ES-I3 (cell line): ENCODE data around the gene INPP4B.

Source experiments
- H3K36me3 ChIP-seq: 2 replicates; pipeline ENCODE4 v1.6.1; 2013; ENCODE audit warnings: mild to moderate bottlenecking, low read length, control low read depth, moderate library complexity; ENCODE audit not compliant: insufficient read depth
- H3K4me1 ChIP-seq: 2 replicates; pipeline ENCODE4 v1.6.1; 2013; ENCODE audit warnings: mild to moderate bottlenecking, control low read depth, low read length; ENCODE audit not compliant: insufficient read depth
- H3K9ac ChIP-seq: 2 replicates; pipeline ENCODE4 v1.6.1; 2013; ENCODE audit warnings: low read depth, mild to moderate bottlenecking, low read length, moderate library complexity
- H3K9me3 ChIP-seq: 2 replicates; pipeline ENCODE4 v1.6.1; 2013; ENCODE audit warnings: mild to moderate bottlenecking, low read length, moderate library complexity; ENCODE audit not compliant: control insufficient read depth, insufficient read depth

INPP4B gene

DNA sequence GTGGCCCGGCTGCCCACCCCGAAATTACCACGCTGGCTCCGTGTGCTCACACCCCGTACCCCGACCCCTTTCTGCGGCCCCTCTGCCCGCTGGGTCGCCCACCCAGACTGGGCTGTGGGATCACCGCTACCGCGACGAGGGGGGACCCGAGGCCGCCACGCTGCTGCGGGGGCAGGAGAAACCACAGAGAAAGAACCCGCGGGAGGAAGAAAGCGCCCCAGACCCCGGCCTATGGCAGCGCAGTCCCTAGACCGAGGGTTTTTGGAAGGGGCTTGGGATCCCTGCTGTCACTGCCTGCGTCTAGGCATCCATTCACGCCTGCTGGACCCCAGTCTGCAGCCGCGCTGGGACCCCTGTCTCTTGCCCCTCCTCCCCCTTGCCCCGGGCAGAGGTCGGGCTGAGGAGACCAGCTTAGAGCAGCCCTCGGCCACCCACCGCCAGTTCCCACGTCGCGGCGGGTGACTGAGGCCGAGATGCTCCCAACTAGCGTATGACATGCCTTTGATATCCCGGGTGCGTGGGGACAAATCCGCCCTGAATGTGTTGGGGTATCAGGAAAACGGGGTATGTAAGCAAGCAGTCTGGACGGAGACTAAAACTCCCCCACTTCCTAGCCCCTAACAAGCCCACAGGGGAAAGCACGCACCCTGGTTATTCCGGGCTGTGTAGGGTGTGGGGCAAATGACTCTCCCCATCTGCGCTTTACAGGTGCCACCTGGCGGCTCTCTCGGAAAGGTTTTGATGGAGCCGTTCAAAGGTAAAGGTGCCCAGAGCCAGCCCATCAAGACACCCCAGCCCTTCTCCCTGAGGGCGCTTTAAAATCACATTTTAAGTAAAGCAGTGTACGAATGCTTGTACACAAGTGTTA lies 862 bp upstream of the INPP4B start:
- H3K9me3 ChIP-seq = no peaks in the 10 kb centered on the region
- peak overlapping the region; percentile 40; the same call in 1 of the 2 replicates for H3K9ac ChIP-seq
- no peaks in the 10 kb centered on the region for H3K36me3 ChIP-seq
- no peaks in the 10 kb centered on the region for H3K4me1 ChIP-seq

DNA sequence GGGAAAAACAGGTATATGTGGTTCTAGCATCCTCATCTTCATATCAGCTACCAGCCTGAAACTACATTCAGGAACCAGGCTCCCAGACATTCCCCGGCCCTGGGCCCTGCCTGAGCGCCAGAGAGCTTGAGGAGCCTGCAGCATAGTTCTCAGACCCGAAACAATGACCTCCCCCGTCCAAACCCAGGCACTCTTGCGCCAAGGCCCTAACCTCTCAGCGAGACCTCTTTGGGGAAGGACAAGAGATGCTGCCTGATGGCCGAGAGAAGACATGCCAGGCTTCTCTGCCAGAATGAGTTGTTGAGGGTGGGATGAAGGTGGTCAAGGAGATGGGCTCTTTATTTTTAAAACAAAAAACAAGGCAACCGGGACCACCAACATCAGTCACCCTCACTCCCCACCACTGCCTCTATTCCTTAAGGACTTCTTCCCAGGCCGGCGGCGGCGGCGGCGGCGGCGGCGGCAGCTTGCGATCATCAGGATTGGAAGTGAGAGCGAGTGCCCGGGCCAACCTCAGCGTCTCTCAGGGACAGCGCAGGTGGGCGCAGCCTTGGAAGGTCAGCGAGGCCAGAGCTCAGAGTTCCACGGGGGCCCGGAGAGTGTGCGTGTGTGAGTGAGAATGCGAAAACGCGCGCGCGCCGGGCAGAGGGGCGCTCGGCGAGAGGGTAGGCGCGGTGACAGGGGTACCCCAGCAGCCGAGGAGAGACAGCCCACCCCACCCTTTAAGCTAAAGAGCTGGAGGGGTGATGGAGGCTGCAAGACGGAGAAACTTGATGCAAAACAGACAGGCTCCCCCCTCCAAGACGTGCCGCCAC lies 601 bp downstream of the INPP4B start:
- H3K36me3 ChIP-seq = no peaks in the 10 kb centered on the region
- H3K9me3 ChIP-seq = no peaks in the 10 kb centered on the region
- H3K9ac ChIP-seq = peak overlapping the region; percentile 40; the same call in 1 of the 2 replicates
- H3K4me1 ChIP-seq = no peaks in the 10 kb centered on the region

DNA sequence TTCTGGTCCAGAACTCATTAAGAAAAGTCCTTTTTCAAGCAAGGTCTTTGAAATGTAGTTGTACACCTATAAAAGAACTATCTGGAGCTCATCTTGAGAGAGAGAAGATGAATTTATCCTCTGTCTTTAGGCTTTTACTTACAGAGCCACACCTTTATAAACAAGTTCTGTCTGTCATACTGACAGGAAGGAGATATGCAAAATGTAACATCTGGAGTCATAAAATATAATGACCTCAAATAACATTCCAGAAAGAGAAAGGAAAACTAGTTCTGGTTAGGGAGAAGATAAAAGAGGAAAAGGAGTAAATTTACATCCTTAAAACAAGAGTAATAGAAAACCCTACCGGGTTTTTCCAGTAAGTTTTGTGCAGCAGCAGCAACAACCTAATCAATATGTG lies 1.3 kb downstream of the INPP4B start:
- Histone ChIP-seq H3K36me3 (no peaks in the 10 kb centered on the region), H3K9me3 (no peaks in the 10 kb centered on the region), H3K9ac (no peak overlapping the region), H3K4me1 (no peaks in the 10 kb centered on the region)

DNA sequence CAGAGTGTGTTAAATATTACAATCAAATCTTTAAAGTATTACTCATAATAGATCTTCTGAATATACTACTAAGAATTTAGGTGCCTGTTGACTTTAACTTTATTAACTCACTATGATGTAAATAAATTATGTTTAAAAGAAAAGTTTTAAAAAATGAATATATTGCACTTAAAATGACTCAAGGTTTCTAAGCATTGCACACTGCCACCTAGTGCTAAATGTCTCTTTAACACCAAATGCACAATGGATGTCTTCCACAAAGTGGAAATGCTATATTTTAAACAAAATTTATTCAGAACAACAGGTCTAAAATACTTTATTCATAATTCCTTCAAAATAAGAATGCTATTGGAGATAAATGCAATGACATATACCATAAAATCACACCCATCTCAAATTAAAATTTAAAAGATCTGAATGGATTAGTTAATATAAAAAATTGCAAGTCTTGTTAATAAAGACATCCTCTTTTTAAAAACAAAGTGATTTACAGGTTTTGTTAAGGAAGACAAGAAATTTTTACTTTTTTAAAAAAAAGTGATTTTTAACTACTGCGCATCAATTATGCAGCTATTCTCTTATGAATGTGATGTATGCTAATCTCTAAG lies 5.5 kb downstream of the INPP4B start:
- H3K4me1 ChIP-seq = no peaks in the 10 kb centered on the region
- no peaks in the 10 kb centered on the region for H3K36me3 ChIP-seq
- H3K9me3 ChIP-seq = no peaks in the 10 kb centered on the region
- no peak overlapping the region for H3K9ac ChIP-seq

DNA sequence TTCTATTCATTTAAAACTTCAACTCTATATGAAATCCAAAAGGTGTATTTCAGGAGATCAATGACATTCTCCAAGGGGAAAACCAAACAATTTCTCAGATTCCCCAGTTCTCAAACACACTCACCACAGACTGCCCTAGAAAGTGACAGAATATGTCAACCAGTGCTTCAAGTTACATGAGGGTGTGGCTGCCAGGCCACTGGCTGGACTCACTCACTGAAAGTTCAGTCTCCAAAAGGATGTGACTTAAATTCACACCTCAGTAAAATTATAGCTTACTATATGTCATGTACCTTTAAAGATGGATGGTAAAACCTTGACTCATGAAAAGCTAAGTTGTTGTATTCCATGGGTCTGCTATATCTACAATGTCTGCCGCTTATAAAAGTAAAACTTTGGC lies 7.3 kb downstream of the INPP4B start:
- Histone ChIP-seq H3K36me3 (no peaks in the 10 kb centered on the region), H3K9ac (no peak overlapping the region), H3K9me3 (no peaks in the 10 kb centered on the region), H3K4me1 (no peaks in the 10 kb centered on the region)

DNA sequence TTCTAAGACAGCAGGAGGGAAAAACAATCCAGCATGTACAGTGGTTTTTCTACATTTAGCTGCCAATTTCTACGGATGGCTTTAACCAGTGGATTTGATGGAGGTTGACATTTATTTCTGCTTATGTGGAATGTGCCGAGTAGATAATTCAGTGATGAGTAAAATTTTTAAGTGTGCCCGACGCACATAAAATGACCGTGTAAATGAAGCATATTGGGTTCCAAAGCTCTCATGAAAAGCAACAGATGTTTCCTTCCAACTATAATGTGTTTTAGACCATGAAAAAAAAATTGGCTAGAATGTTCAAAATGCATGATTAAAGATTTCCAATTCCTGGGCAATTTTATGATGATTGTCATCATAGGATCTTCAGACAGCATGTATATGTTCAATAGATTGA lies 14.1 kb downstream of the INPP4B start:
- Histone ChIP-seq H3K36me3 (no peaks in the 10 kb centered on the region), H3K4me1 (no peaks in the 10 kb centered on the region)

DNA sequence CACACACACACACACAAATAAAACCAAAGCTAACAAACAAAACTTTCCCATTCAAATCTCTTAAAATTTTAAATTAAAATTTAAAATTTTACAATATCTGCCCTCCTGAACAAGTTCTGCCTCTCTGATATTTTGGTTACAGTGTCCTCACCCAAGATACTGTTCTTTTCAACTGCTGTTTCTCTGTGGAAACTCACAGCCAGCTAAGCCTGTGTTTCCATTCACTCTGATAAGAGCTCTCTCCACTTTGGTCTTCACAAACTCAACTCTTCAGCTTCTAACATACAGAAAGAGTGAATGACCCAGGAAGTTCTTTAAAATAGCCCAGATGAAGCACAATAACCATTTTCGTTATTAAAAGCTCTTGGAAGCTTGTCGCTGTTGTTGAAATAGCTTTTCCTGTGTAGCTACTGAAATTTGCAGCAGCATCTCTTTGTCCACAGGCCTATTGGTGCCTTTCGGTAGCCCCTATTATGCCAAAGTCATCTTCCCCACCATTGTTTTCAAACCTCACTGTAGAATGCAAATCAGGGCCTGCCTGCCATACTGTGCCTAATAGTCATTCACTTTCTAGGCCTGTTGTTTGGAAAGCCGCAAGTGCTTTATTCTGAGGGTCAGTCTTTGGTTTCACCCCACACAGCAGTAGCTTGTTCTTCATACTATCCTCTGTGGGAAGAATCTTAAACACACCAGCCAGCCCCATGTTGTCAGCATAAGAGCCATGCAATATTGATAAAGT lies 19.4 kb downstream of the INPP4B start:
- no peaks in the 10 kb centered on the region for H3K4me1 ChIP-seq
- no peak overlapping the region for H3K9ac ChIP-seq
- H3K9me3 ChIP-seq = no peaks in the 10 kb centered on the region
- no peaks in the 10 kb centered on the region for H3K36me3 ChIP-seq

More for the DNA sequence above, 14.1 kb downstream of the INPP4B start:
- H3K9me3 ChIP-seq = no peaks in the 10 kb centered on the region
- no peak overlapping the region for H3K9ac ChIP-seq

DNA sequence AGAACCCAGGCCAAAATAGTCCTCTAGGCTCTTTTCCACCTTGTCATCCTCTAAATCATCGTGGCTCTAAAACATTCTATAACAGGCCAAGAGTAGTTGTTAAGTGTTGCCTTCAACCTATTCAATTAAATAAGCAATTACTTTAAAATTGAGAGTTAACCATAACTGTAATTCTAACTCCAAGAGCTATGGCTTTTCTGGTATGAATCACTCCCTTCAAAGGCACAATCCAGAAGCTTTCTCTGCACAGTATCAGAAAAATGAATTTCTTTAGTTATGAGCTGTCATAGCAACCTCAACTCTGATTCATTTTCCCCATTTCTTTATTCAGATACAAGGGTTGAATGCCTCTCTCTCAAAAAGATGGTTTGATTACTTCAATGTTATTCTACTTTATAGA lies 21.7 kb downstream of the INPP4B start:
- Histone ChIP-seq H3K9me3 (no peaks in the 10 kb centered on the region), H3K4me1 (no peaks in the 10 kb centered on the region), H3K9ac (no peak overlapping the region), H3K36me3 (no peaks in the 10 kb centered on the region)

DNA sequence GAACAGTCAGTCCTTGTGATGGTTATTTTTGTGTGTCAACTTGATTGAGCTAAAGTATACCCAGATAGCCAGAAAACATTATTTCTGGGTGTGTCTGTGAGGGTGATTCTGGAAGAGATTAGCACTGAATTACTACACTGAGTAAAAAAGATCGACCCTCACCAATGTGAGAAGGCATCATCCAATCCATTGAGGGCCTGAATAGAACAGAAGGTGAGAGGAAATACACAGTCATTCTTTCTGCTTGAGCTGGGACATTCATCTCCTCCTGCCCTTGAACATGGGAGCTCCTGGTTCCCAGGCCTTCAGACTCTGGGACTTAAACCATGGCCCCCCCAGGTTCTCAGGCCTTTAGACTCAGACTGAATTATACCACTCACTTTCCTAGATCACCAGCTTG lies 22.3 kb downstream of the INPP4B start:
- H3K36me3 ChIP-seq = no peaks in the 10 kb centered on the region
- H3K9ac ChIP-seq = no peak overlapping the region
- H3K4me1 ChIP-seq = no peaks in the 10 kb centered on the region
- H3K9me3 ChIP-seq = no peaks in the 10 kb centered on the region

DNA sequence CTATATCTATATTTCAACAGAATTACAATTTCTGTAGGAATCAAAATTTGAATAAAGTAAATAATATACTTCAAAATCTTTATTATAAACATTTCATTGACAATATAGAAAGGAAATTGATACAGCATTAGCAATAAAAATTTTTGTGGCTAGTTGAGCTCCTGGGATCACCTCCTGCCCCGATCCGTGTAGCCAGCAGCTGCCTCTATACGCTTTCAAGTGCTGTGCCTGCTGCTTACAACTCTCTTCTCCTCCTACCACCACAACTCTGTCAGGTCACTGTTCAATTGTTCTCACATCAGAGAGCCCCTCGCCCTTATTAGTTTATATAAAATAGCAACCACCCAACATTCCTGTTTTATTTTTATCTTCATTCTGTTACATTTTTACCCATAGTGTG lies 27.6 kb downstream of the INPP4B start:
- no peaks in the 10 kb centered on the region for H3K9me3 ChIP-seq
- H3K36me3 ChIP-seq = no peaks in the 10 kb centered on the region
- no peaks in the 10 kb centered on the region for H3K4me1 ChIP-seq
- no peak overlapping the region for H3K9ac ChIP-seq

DNA sequence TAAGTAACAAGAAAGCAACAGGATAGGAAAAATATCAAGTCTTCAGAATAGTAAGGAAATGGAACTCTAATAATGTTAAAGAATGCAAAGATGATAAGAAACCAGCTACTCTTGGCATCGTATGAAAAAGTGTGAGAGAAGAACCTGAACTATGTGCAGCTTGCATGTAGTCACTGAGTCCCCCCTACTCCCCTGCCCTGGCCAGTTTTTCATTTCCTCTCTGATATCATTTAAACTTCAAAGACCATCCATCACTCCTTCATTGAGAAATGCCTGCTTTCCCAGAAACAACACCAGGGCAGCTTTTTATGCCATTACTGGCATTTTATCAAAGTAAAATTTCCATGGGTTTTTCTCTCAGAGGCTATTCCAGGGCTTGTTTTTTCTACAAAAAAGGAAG lies 28.1 kb downstream of the INPP4B start:
- Histone ChIP-seq H3K9ac (no peak overlapping the region), H3K9me3 (no peaks in the 10 kb centered on the region), H3K4me1 (no peaks in the 10 kb centered on the region), H3K36me3 (no peaks in the 10 kb centered on the region)

DNA sequence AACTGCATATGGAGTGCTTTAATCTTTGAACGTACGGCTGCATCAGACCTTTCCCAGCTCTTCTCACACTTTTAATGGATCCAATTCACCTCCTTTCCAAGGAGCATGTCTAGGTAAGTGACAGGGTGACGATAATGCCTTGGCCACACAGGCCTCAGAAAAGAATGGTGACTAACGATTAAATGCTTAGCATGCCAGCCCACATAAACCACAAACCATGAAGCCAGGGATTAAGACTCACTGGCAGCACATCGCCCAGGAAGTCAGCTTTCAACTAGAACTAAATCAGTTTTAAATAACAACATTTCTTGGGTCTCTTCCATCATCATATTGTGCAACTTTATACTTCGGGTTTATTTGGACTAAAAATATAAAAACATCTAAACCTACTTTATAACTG lies 28.7 kb downstream of the INPP4B start:
- H3K4me1 ChIP-seq = no peaks in the 10 kb centered on the region
- no peak overlapping the region for H3K9ac ChIP-seq

DNA sequence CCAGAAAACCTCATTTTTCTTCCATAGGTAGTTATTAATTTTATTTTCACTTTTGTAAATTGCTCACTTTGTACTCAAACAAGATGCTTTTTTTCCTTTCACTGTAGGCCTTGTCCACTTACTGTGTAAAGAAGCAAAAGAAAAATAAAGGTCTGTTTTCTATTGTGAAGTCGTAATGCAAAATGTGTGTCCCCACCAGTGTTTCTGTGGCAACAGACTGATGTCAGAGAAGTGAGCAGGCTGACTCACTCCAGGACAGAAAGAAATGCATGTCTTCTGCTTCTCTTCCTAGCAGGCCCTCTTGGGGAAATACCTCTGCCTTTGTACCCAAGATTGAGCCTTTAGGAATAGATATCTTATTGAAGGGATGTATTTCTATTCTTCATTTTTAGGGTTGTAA lies 30.3 kb downstream of the INPP4B start:
- H3K9me3 ChIP-seq = no peaks in the 10 kb centered on the region
- H3K4me1 ChIP-seq = no peaks in the 10 kb centered on the region
- no peaks in the 10 kb centered on the region for H3K36me3 ChIP-seq
- no peak overlapping the region for H3K9ac ChIP-seq

More for the DNA sequence above, 28.7 kb downstream of the INPP4B start:
- H3K36me3 ChIP-seq = no peaks in the 10 kb centered on the region
- no peaks in the 10 kb centered on the region for H3K9me3 ChIP-seq

DNA sequence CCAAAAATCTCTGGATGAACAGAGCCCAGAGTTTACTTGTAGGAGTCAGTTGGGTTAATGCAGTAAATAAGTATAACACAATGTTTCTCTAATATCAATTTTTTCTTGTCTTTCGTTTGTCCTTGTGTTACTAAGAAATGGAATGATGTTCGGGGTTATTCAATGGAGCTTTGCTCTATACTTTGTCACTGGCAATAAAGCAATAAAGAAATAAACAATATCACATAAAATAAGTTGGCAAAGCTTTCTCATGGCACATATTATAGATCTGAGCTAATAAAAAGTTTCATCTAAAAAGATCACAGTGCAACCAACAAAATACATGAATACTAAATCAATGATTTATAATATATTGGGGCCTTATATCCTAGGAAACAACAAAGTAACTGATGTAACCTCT lies 32.7 kb downstream of the INPP4B start:
- Histone ChIP-seq H3K4me1 (no peaks in the 10 kb centered on the region), H3K9ac (no peak overlapping the region)

More for the DNA sequence above, 32.7 kb downstream of the INPP4B start:
- H3K36me3 ChIP-seq = no peaks in the 10 kb centered on the region
- no peaks in the 10 kb centered on the region for H3K9me3 ChIP-seq
